HG02981 (cell line): ENCODE measurements around the gene PDE4D.

Experiments used
- ATAC-seq: cut with Tn5 transposase; IDR thresholded peaks from one replicate; pipeline ENCODE4 v1.9.1; 2021; ENCODE audit warnings: mild to moderate bottlenecking, moderate library complexity; ENCODE audit not compliant: unreplicated experiment

The PDE4D gene

DNA sequence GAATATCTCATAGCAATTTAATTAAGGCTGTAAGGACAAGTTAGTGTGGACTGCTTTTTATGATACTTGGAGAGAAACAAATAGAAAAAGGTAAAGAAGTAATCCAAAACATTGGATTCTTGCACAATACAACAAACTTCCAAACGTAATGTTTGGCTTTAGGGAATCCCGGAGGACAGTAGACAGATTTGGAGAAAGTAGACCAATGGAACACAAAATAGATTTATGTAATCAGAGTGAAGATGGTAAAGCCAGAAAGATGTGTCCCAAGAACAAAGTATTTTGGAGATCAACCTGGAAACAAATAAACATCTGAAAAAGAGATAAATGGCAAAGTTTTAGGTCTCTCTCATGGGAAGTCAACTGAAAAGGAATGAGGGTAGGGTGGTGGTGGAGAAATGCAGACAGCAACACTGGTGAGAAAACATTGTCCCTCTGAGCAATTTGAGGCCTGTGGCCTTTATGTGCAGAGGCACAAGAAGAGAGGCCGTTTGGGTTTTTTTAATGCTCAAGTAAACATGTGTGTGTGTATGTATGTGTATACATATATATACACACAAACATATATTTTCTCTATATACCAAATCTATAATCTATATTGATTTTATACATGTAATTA, 620.6 kb downstream of the PDE4D start:
- no peak for ATAC-seq

DNA sequence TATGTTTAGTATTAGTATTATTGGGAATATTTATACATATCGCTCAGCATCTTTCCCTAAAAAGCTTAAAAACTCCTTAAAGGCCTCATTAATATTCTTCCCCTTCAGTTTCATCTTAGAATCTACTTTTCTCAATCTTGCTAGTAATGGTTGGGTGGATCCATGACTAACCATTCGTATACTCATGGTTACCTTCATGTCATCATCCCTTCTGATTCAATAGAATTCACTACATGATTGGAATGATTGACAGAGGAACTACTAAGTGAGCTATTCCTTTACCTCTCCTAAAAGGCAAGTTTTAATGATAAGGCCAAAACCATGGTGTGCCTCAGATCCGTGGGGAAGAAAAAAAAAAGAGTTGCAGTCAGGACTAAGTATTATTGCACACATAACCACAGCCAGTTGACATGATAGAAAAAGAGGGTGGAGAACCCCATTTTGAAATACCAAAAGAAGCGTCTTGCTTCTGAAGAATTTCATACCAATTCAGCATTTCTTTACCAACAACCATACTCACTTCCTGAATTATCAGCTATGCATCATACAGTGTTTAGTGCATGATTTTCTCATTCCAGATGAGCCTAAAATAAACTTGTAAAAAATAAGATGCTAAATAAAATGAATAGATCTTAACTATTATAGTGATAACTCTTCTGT, 624.6 kb downstream of the PDE4D start:
- ATAC-seq: no peak

DNA sequence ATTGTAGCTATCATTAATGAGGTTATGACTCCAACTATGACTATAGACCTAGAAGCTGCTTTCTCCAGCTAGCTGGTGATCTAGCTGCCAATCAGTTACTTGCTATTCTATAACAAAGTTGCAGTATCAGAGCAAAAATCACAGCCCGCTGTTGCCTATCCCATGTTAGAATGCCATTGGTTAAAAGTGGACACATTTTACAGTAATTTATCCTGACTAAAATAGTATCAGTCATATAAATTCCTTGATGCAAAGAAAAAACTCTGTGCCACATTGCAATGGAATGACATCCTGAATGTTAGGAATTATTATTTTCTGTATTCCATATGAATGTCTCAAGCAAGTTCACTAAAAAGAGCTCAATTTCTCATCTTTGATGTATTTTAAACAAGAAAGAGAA, 626.5 kb downstream of the PDE4D start:
- no peak for ATAC-seq

DNA sequence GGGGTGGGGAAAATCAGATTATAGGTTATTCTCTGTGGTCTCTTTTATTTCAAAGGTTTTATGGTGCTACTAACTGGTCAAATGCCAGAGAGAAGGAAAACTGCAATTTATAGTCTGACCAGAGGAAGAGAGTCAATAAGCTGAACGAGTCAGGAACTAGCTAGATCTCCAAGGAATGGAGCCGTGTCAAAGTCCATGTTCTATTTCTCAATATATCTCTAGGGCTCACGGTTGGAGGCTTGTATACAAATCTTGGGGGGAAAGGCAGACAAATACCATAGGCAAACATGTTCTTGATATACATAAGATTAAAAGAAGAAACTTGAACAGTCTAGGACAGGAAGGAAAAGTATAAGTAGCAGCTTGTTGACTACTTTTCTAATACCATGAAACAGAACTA, 627.1 kb downstream of the PDE4D start:
- ATAC-seq: no peak

GRCh38 chr5:59264639-59265245, 628.8 kb downstream of the PDE4D start:
- ATAC-seq: no peak

- no peak for ATAC-seq
Measured at GRCh38 chr5:59264013-59264412, 629.5 kb downstream of the PDE4D start.

DNA sequence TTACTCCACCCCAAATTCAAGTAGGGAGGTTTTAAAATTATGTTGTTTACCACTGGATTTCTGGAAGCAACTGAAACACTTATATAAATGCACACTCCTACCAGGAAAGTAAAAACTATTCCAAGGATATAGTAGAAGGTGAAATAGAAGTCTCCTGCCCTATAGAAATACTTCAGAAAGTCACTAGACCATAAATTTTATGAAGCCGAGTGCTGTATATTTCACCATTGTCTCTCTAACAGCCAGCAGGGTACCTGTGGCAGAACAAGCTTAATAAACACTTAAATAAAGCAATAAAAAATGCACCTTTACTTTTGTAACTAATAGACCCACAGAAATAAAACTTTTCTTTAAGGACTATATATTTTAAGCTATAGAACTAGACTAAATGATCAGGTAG, 631.6 kb downstream of the PDE4D start:
- no peak for ATAC-seq

DNA sequence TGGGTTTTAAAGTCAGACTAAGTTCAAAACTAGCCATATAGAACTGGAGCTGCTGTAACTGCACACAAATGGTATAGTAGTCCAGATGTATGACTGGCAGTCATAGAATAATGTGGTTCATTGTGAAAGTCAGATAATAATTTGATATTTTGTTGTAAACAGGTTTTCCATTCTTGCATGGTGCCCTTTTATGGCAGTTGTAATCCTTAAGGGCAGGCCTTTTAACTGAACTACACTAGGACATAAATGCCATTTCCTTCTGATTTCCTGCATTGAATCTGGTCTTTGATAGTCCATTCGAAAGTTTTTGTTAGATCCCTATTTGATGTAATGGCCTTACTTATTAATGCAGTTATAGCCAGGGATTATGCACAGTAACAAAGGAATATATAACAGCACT, 632.6 kb downstream of the PDE4D start:
- ATAC-seq: no peak

GRCh38 chr5:59260200-59260599, 633.3 kb downstream of the PDE4D start:
- no peak for ATAC-seq

- no peak for ATAC-seq
Measured at GRCh38 chr5:59259237-59259636, 634.3 kb downstream of the PDE4D start.

- no peak for ATAC-seq
Measured at GRCh38 chr5:59257488-59258400, 635.8 kb downstream of the PDE4D start.

DNA sequence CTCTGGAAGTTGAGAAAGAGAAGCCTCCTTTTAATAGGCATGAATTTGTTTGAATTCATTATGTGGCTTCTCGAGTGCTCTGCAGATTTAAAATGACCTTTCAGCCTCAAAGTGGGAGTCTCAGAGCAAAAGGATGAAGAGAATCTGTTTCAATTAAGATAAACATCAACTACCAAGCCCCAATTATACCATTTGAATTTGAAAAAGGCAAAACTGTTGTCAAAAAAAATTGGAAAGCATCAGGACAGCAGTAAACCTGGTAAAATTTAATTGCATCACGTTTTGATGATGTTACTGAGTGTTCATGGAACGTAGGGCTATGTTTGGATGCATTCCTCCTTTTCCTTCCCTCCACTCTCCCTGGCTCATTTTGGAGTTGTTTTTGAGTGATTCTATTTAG, 637.2 kb downstream of the PDE4D start:
- ATAC-seq: no peak

DNA sequence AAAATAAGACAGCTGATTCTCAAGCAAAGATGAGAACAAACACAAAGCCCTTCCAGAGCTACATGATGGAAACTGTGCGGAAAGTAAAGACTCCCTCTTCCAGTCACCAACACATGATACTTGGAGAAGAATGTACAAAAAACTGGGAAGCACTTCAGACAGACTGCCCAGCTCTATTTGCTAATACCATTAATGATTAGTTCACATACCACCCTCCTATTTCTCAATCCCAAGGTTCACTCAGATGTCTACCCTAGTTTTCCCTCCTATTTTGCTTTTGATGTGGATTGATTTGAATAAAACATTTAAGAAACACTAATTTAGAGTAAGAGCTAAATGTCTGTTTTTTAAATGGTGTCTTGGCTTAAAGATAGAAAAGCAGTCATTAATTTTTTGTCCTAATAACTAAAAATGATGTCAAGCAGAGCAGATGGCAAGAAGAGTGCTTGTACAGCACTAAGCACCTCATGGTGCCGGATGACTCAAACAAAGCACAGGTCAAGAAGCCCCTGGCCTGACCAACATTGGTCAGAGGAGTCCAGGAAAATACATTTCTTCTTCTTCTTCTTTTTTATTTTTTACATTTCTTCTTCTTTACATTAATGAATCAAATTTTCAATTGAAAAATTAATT, 639.4 kb downstream of the PDE4D start:
- no peak for ATAC-seq

- no peak for ATAC-seq
Measured at GRCh38 chr5:59253625-59254024, 639.9 kb downstream of the PDE4D start.

DNA sequence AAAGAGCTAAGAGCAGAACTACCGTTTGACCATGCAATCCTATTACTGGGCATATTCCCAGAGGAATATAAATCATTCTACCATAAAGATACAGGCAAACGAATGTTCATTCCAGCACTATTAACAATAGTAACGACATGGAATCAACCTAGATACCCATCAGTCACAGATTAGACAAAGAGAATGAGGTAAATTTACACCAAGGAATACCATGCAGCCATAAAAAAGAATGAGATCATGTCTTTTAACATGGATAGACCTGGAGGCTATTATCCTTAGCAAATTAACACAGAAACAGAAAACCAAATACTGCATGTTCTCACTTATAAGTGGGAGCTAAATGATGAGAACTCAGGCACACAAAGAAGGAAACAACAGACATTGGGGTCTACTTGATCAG, 641.9 kb downstream of the PDE4D start:
- ATAC-seq: no peak

DNA sequence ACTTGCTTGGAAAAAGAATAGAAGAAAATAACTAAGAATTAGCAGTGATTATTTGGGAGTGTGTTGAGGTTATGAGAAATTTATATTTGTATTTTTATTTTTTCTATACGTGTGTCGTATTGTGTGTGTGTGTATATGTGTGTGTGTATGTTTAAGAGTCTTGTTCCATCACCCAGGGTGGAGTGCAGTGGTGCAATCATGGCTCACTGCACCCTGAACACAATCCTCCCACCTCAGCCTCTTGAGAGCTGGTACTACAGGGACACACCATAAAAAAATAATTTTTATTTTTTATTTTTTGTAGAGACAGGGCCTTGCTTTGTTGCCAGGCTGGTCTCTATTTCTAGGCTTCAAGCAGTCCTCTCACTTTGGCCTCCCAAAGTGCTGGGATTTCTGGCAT, 643.8 kb downstream of the PDE4D start:
- no peak for ATAC-seq

GRCh38 chr5:59249160-59249559, 644.4 kb downstream of the PDE4D start:
- no peak for ATAC-seq

GRCh38 chr5:59246882-59247281, 646.6 kb downstream of the PDE4D start:
- ATAC-seq: no peak

DNA sequence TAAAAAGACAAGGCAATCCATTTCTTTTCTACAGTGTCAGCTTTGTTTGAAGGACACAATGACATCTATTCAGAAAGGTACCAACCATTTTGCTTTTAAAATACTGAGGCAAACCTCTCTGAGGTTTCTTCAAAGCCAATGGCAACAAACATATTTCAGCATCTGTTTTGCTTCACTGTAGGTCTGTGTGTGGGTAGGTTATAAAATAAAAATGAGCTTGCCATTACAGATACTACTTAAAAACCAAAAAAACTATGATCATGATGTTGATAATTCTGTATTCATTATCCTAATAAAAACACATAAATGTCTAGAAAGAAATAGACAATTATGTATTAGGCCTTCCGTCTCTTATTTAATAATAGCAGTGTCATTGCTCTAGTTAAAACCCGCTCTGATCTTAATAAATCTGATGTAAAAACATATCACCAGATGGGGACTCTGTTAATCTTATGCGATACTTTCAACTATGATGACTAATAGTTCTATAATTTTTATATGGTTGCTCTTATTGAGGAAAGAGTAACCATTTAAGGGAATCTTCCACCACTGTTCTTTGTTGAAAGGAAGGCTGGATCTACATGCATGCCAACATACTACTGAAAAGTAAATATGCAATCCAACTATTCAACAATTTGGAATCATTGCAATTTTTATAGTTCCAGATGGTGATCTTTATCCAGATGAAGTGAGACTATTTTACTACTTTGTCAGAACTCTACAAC, 647.2 kb downstream of the PDE4D start:
- ATAC-seq: no peak

DNA sequence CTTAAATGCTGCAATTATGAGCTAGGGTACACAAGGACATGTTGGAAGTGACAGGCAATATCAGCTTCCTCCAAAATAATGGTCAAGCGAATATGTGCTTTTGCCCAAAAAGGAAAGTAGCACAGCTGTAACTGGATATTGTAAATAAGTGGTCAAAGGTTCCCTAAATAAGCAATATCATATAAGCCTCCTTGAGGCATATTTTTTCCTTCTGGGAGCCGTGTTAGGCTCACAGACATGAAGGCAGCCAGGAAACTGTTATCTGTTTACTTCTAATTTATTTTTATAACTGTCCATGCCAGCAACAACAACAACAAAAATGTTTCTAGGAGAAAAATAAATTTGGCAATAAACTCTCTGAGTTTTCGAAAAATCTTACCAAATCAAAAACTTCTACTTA, 648.3 kb downstream of the PDE4D start:
- no peak for ATAC-seq
